Ectodermal cell (in vitro differentiated cells): ENCODE data around the gene KISS1R.
"Not testable (repeated sequence)": the region's sequence is repeated elsewhere in the genome, so short reads cannot be mapped to it uniquely, and the experiment has no call there.

Source experiments
- H3K27ac ChIP-seq: 2 replicates; pipeline ENCODE4 v1.7.0; 2013; ENCODE audit warnings: mild to moderate bottlenecking, low read depth, low read length; ENCODE audit not compliant: insufficient read depth, poor library complexity, severe bottlenecking
- H3K27me3 ChIP-seq: 2 replicates; pipeline ENCODE4 v1.7.0; 2013; ENCODE audit warnings: mild to moderate bottlenecking, low read length; ENCODE audit not compliant: insufficient read depth, control insufficient read depth, poor library complexity, severe bottlenecking
- H3K36me3 ChIP-seq: one replicate; pipeline ENCODE4 v1.7.0; 2013; ENCODE audit warnings: low read length; ENCODE audit not compliant: control insufficient read depth, insufficient read depth
- H3K4me1 ChIP-seq: one replicate; pipeline ENCODE4 v1.7.0; 2013; ENCODE audit warnings: low read length; ENCODE audit not compliant: control insufficient read depth, insufficient read depth
- H3K4me3 ChIP-seq: 2 replicates; pipeline ENCODE4 v1.7.0; 2013; ENCODE audit warnings: low read depth, low read length, control low read depth; ENCODE audit not compliant: insufficient read depth
- H3K9me3 ChIP-seq: 2 replicates; pipeline ENCODE4 v1.7.0; 2013; ENCODE audit warnings: mild to moderate bottlenecking, low read length, moderate library complexity; ENCODE audit not compliant: control insufficient read depth
- WGBS, 2 experiments: methylation state at CpG; one replicate each; pipeline ENCODE4 v1.1.7; 2013; ENCODE audit warnings: missing lambda C conversion rate in 2 of 2; 5-methylcytosine and 5-hydroxymethylcytosine counted together

KISS1R gene

GRCh38 chr19:891421-892200 lies 25.5 kb upstream of the KISS1R start:
- not testable (repeated sequence) for H3K9me3 ChIP-seq, H3K27me3 ChIP-seq, H3K27ac ChIP-seq, H3K4me1 ChIP-seq
- Histone ChIP-seq H3K36me3 (peaks cover 16% of the 10 kb centered on the region), H3K4me3 (peak overlapping the region; percentile 89)
- WGBS, 2 experiments: 93% methylated on average over 50 of the region's 50 CpGs

GRCh38 chr19:892243-892893 lies 24.8 kb upstream of the KISS1R start:
- H3K36me3 ChIP-seq: peaks cover 13% of the 10 kb centered on the region
- no peaks in the 10 kb centered on the region for H3K27me3 ChIP-seq
- peak overlapping the region; percentile 89 for H3K4me3 ChIP-seq
- no peaks in the 10 kb centered on the region for H3K9me3 ChIP-seq
- no peak overlapping the region for H3K27ac ChIP-seq
- no peaks in the 10 kb centered on the region for H3K4me1 ChIP-seq
- 7% methylated on average over 27 of the region's 27 CpGs for WGBS, 2 experiments

GRCh38 chr19:892894-893689 lies 24.0 kb upstream of the KISS1R start, which contains the start of the genes MED16 and RNU6-9:
MED16 (minus strand) TSS chr19:893187; CDS start chr19:891131, 2,056 bp downstream.
RNU6-9 (plus strand) TSS chr19:893484.
- Histone ChIP-seq H3K27ac (peak within 1 kb of the TSS; percentile 94), H3K4me1 (no peaks in the 10 kb centered on the region), H3K4me3 (peak within 1 kb of the TSS; percentile 89), H3K36me3 (peaks cover 13% of the 10 kb centered on the region), H3K9me3 (no peaks in the 10 kb centered on the region), H3K27me3 (no peaks in the 10 kb centered on the region)
- WGBS, 2 experiments: 2% methylated on average over 64 to 69 of the region's 69 CpGs

- no peaks in the 10 kb centered on the region for H3K9me3 ChIP-seq
- peaks cover 6% of the 10 kb centered on the region for H3K4me1 ChIP-seq
- WGBS, 2 experiments: 88 to 90% methylated on average over 10 of the region's 10 CpGs
- no peak overlapping the region for H3K27ac ChIP-seq
- no peaks in the 10 kb centered on the region for H3K27me3 ChIP-seq
- no peak overlapping the region for H3K4me3 ChIP-seq
- no peaks in the 10 kb centered on the region for H3K36me3 ChIP-seq
These were observed 20.7 kb upstream of the KISS1R start for GRCh38 chr19:896434-896833.

- WGBS, 2 experiments: 87 to 88% methylated on average over 11 of the region's 11 CpGs
- H3K27me3 ChIP-seq: no peaks in the 10 kb centered on the region
- H3K27ac ChIP-seq: no peak overlapping the region
- peaks cover 6% of the 10 kb centered on the region for H3K4me1 ChIP-seq
- no peaks in the 10 kb centered on the region for H3K36me3 ChIP-seq
- no peaks in the 10 kb centered on the region for H3K9me3 ChIP-seq
- H3K4me3 ChIP-seq: no peak overlapping the region
These were observed 20.1 kb upstream of the KISS1R start for GRCh38 chr19:896999-897398.

- Histone ChIP-seq H3K27me3 (no peaks in the 10 kb centered on the region), H3K4me3 (no peak overlapping the region), H3K36me3 (no peaks in the 10 kb centered on the region), H3K9me3 (no peaks in the 10 kb centered on the region), H3K4me1 (peaks cover 6% of the 10 kb centered on the region), H3K27ac (no peak overlapping the region)
- 87 to 88% methylated on average over 26 of the region's 26 CpGs for WGBS, 2 experiments
These were observed 19.6 kb upstream of the KISS1R start for GRCh38 chr19:897442-898039.

GRCh38 chr19:898663-899062 lies 18.5 kb upstream of the KISS1R start:
- H3K27ac ChIP-seq: no peak overlapping the region
- no peaks in the 10 kb centered on the region for H3K27me3 ChIP-seq
- H3K36me3 ChIP-seq: no peaks in the 10 kb centered on the region
- WGBS, 2 experiments: 82 to 83% methylated on average over 20 of the region's 20 CpGs
- no peaks in the 10 kb centered on the region for H3K9me3 ChIP-seq
- no peak overlapping the region for H3K4me3 ChIP-seq
- peaks cover 10% of the 10 kb centered on the region for H3K4me1 ChIP-seq

GRCh38 chr19:899336-900042 lies 17.6 kb upstream of the KISS1R start:
- no peak overlapping the region for H3K4me3 ChIP-seq
- H3K36me3 ChIP-seq: no peaks in the 10 kb centered on the region
- WGBS, 2 experiments: 91% methylated on average over 32 of the region's 32 CpGs
- no peaks in the 10 kb centered on the region for H3K9me3 ChIP-seq
- H3K27me3 ChIP-seq: no peaks in the 10 kb centered on the region
- H3K4me1 ChIP-seq: peaks cover 10% of the 10 kb centered on the region
- no peak overlapping the region for H3K27ac ChIP-seq

GRCh38 chr19:900043-900301 lies 17.2 kb upstream of the KISS1R start:
- Histone ChIP-seq H3K4me3 (no peak overlapping the region), H3K36me3 (no peaks in the 10 kb centered on the region), H3K4me1 (peaks cover 10% of the 10 kb centered on the region), H3K27me3 (no peaks in the 10 kb centered on the region), H3K27ac (no peak overlapping the region), H3K9me3 (no peaks in the 10 kb centered on the region)
- WGBS, 2 experiments: 92 to 94% methylated on average over 15 of the region's 15 CpGs
